Peyer's patch (tissue), 4 donors: ENCODE measurements around the gene PRR15L. TPM values are rescaled to one million over a fixed set of nuclear protein-coding genes. Genes with fewer than 3 reads are reported as not detected.

Experiments
- DNase-seq, 3 donors: peaks; one replicate each; pipeline ENCODE4 v3.0.0-alpha.2; 2017 to 2019
- H3K27ac ChIP-seq, 4 donors: fragments of 200-600 bp; sonication (generic); one replicate each; pipeline ENCODE4 v1.5.1; 2016 to 2019
- H3K27me3 ChIP-seq, 2 donors: fragments of 200-600 bp; sonication (generic); one replicate each; pipeline ENCODE4 v1.5.1; 2019
- H3K36me3 ChIP-seq, 3 donors: fragments of 200-600 bp; sonication (generic); one replicate each; pipeline ENCODE4 v1.5.1; 2016 to 2019
- H3K4me1 ChIP-seq, 4 donors: fragments of 200-600 bp; sonication (generic); one replicate each; pipeline ENCODE4 v1.5.1; 2016 to 2019
- H3K4me3 ChIP-seq, 4 donors: fragments of 200-600 bp; sonication (generic); 1 replicate in 3 of 4; 2 replicates in 1 of 4; pipeline ENCODE4 v1.5.1; 2016 to 2019; ENCODE audit warnings: mild to moderate bottlenecking in 1 of 4
- H3K9me3 ChIP-seq, 4 donors: fragments of 200-600 bp; sonication (generic); one replicate each; pipeline ENCODE4 v1.5.1; 2016 to 2019; ENCODE audit warnings: mild to moderate bottlenecking in 1 of 4
- CTCF ChIP-seq, 6 experiments: fragments of 450-650 bp in 4 of 6; fragments of 200-600 bp in 2 of 6; sonication (generic) in 1 of 6; IDR thresholded peaks; one replicate each; pipeline ENCODE4 v1.5.1; 2017 to 2019; ENCODE audit warnings: antibody characterized with exemption in 6 of 6, mild to moderate bottlenecking in 3 of 6, moderate library complexity in 1 of 6
- POLR2A ChIP-seq, 2 donors: fragments of 450-650 bp; IDR thresholded peaks; one replicate each; pipeline ENCODE4 v1.5.1; 2017; ENCODE audit warnings: antibody characterized with exemption in 2 of 2, mild to moderate bottlenecking in 2 of 2, moderate library complexity in 2 of 2
- total RNA-seq, 4 donors: library from RNA; depleted of rRNA; stranded (reverse); fragments of >200 nt; gene quantifications; one replicate each; pipeline ENCODE4 v1.1.0, GENCODE V29; 2016

Gene PRR15L
- total RNA-seq, result 100 to 1,000 TPM in 3 of 4 donors, 10 to 100 TPM in 1; 88.3 to 358 (median 288) TPM

DNA sequence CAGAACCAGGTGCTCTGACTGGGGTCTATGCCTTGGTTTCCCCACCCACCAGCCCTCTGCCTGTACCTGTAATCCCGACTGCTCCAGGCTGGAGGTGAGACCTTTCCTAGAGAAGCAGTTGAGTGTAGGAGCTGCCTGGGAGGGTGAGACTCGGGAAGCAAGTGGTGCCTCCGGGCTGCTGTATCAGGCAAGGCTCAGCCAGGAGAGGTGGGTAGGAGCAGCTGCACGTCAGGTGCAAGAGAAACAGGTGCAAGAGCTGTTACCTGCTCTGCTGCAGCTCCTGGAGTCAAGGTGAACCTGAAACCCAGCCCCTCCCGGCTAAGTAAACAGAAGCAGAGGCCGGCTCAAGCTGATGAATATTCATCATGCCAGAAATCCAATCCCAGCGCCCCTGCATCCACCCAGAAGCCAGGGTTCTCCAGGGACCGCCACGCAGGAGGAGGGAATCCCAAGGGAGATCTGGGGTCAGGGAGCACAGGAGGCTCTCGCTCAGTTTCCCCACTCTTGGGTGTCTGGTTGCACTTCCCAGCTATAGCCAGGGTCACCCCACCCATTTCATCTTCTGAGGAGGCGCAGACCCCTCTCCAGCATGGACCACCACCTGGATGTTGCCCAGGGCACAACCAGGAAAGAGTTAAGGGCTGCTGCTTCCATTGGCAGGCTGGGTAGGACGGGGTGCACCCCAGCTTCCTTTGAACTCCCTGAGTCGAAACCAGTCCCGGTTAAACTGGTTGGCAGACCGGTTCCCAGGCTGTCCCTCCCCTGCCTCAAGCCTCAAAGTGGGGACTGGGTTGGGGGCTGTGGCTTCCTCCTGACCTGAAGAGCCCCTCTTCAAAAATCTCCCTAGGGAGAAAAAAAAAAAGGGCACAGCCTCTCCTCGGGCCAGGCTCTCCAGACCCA is at the start of gene PRR15L:
PRR15L (minus strand) TSS at position 293 of the 900 bp plus-strand sequence. CDS start 4,649 bp downstream, outside the sequence.
- DNase-seq, result peak in 2 of 3 donors; percentile 87 to 90
- peak within 1 kb of the TSS in 3 of 4 donors; percentile 40 to 70 (median 63) for H3K4me3 ChIP-seq
- H3K36me3 ChIP-seq, result peaks cover 0 to 6% (median 0%) of the 10 kb centered on the region in 3 donors
- TF ChIP-seq POLR2A (IDR thresholded peaks at IDR 0.05) (peak; percentile 97 to 99), CTCF (IDR thresholded peaks at IDR 0.05) (no peak)
- H3K27me3 ChIP-seq, result no peaks in the 10 kb centered on the region
- peaks cover 0 to 9% (median 0%) of the 10 kb centered on the region in 4 donors for H3K4me1 ChIP-seq
- no peaks in the 10 kb centered on the region for H3K9me3 ChIP-seq
- H3K27ac ChIP-seq, result peak within 1 kb of the TSS in 3 of 4 donors; percentile 77 to 96 (median 95)

GRCh38 chr17:48006936-48007709 is 49.4 kb upstream of the PRR15L start:
- H3K9me3 ChIP-seq, result no peaks in the 10 kb centered on the region
- H3K4me1 ChIP-seq, result peaks cover 0 to 12% (median 3%) of the 10 kb centered on the region in 4 donors
- no peaks in the 10 kb centered on the region for H3K36me3 ChIP-seq
- DNase-seq, result no peak
- no peak overlapping the region for H3K27ac ChIP-seq
- peaks cover 0 to 10% of the 10 kb centered on the region in 2 donors for H3K27me3 ChIP-seq
- no peak overlapping the region for H3K4me3 ChIP-seq
- TF ChIP-seq CTCF (IDR thresholded peaks at IDR 0.05) (no peak), POLR2A (IDR thresholded peaks at IDR 0.05) (no peak)

DNA sequence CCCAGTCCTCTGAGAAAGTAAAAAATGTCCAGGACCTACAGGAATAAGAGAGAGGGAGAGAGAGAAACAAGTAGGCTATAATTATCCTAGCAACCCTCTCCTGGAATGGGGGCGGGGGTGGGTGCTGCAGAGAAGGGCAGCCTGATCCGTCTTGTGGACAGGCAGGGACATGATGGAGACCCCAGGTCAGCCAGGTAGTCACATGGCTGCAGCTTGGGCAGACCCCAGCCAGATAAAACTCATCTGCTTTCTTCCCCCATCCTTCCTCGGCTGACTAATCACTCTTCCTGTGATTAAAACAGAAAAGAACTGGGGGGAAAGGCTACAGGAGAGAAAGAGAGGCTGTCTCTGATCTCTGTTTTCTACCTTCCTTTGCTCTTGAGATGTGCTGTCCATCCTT is 47.3 kb upstream of the PRR15L start:
- Histone ChIP-seq H3K36me3 (no peaks in the 10 kb centered on the region), H3K4me3 (no peak overlapping the region), H3K27ac (no peak overlapping the region), H3K27me3 (no peaks in the 10 kb centered on the region), H3K9me3 (no peaks in the 10 kb centered on the region), H3K4me1 (peaks cover 0 to 5% (median 0%) of the 10 kb centered on the region in 4 donors)
- no peak for DNase-seq
- TF ChIP-seq CTCF (IDR thresholded peaks at IDR 0.05) (no peak), POLR2A (IDR thresholded peaks at IDR 0.05) (no peak)

- DNase-seq, result no peak
- Histone ChIP-seq H3K4me3 (no peak overlapping the region), H3K4me1 (peaks cover 0 to 5% (median 0%) of the 10 kb centered on the region in 4 donors), H3K27ac (peak overlapping the region in 3 of 4 donors; percentile 7 to 28 (median 22)), H3K9me3 (no peaks in the 10 kb centered on the region), H3K36me3 (no peaks in the 10 kb centered on the region), H3K27me3 (no peaks in the 10 kb centered on the region)
- TF ChIP-seq POLR2A (IDR thresholded peaks at IDR 0.05), result no peak
- no peak for TF ChIP-seq CTCF (IDR thresholded peaks at IDR 0.05)
Measured at GRCh38 chr17:48003417-48004151, 45.9 kb upstream of the PRR15L start.

DNA sequence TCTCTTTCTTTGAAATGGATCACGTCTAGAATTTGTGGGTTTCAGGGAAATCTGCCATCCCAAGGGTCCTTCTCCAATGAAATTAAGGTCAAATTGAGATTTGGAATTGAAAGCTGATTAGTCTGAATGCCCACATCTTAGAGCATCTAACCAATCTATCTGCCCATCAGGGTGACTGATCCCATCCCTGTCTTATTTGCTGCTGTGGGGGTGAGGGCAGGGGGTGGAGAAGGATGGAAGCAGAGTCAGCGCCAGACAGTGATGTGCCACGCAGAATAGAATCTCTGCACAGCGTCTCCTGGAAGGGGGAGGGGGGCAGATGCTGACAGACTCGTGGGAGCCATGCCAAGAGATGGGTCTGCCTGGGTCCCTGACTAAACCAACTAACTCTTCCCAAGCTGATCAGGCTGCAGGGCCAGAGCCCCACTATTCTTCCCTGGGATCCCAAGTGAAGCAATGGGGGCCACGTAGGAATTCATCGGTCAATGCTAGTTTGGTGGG is 45.3 kb upstream of the PRR15L start:
- no peaks in the 10 kb centered on the region for H3K9me3 ChIP-seq
- DNase-seq, result no peak
- peaks cover 0 to 5% (median 0%) of the 10 kb centered on the region in 4 donors for H3K4me1 ChIP-seq
- TF ChIP-seq POLR2A (IDR thresholded peaks at IDR 0.05) (no peak), CTCF (IDR thresholded peaks at IDR 0.05) (no peak)
- no peaks in the 10 kb centered on the region for H3K36me3 ChIP-seq
- H3K4me3 ChIP-seq, result no peak overlapping the region
- peak overlapping the region in 3 of 4 donors; percentile 7 to 28 (median 22) for H3K27ac ChIP-seq
- H3K27me3 ChIP-seq, result no peaks in the 10 kb centered on the region
